Fibroblast of upper back skin (primary cell): ENCODE measurements around the gene TTC28.
A peak's percentile ranks its signal among the peaks of the same experiment; 100 is the strongest.
"Not testable (repeated sequence)": the region's sequence is repeated elsewhere in the genome, so short reads cannot be mapped to it uniquely, and the experiment has no call there.

Experiments used
- DNase-seq: peaks from one replicate; pipeline ENCODE4 v3.0.0-alpha.2; 2013

The TTC28 gene

GRCh38 chr22:28220626-28221363 is 458.8 kb downstream of the TTC28 start:
- no peak for DNase-seq

- DNase-seq = no peak
Measured at GRCh38 chr22:28217277-28217676, 462.4 kb downstream of the TTC28 start.

- DNase-seq = not testable (repeated sequence)
Measured at GRCh38 chr22:28214750-28215149, 464.9 kb downstream of the TTC28 start.

- DNase-seq = not testable (repeated sequence)
Measured at GRCh38 chr22:28209457-28209856, 470.2 kb downstream of the TTC28 start.

GRCh38 chr22:28208787-28209186 is 470.9 kb downstream of the TTC28 start:
- no peak for DNase-seq

GRCh38 chr22:28208036-28208435 is 471.6 kb downstream of the TTC28 start:
- peak; percentile 5 for DNase-seq

- DNase-seq = peak; percentile 28
Measured at GRCh38 chr22:28207281-28208030, 472.2 kb downstream of the TTC28 start.

GRCh38 chr22:28205926-28206325 is 473.7 kb downstream of the TTC28 start:
- DNase-seq = no peak

GRCh38 chr22:28204382-28204781 is 475.3 kb downstream of the TTC28 start:
- DNase-seq = no peak

- no peak for DNase-seq
Measured at GRCh38 chr22:28203286-28203685, 476.4 kb downstream of the TTC28 start.

- DNase-seq = no peak
Measured at GRCh38 chr22:28198692-28199091, 480.9 kb downstream of the TTC28 start.

GRCh38 chr22:28191571-28191970 is 488.1 kb downstream of the TTC28 start:
- DNase-seq = not testable (repeated sequence)

GRCh38 chr22:28188178-28188879 is 491.3 kb downstream of the TTC28 start:
- DNase-seq = peak; percentile 19

GRCh38 chr22:28187612-28188011 is 492.0 kb downstream of the TTC28 start:
- DNase-seq = no peak

- no peak for DNase-seq
Measured at GRCh38 chr22:28186641-28187040, 493.0 kb downstream of the TTC28 start.

- DNase-seq = no peak
Measured at GRCh38 chr22:28185130-28185529, 494.5 kb downstream of the TTC28 start.

GRCh38 chr22:28183078-28183860 is 496.4 kb downstream of the TTC28 start:
- no peak for DNase-seq

- peak; percentile 67 for DNase-seq
Measured at GRCh38 chr22:28180804-28181731, 498.6 kb downstream of the TTC28 start.

GRCh38 chr22:28179392-28179791 is 500.2 kb downstream of the TTC28 start:
- no peak for DNase-seq

- no peak for DNase-seq
Measured at GRCh38 chr22:28175730-28176492, 503.7 kb downstream of the TTC28 start.

- no peak for DNase-seq
Measured at GRCh38 chr22:28174509-28174908, 505.1 kb downstream of the TTC28 start.
